HK-2 (cell line): ENCODE data around the gene PLPP1.
A peak's percentile ranks its signal among the peaks of the same experiment; 100 is the strongest.

ENCODE experiments used
- DNase-seq: peaks from one replicate; pipeline ENCODE4 v3.0.0-alpha.2; 2018; ENCODE audit not compliant: unreplicated experiment

PLPP1 gene

GRCh38 chr5:55450050-55450765 is 84.6 kb downstream of the PLPP1 start:
- DNase-seq: no peak

GRCh38 chr5:55446640-55447351 is 88.0 kb downstream of the PLPP1 start:
- DNase-seq: no peak

- DNase-seq: no peak
Measured at GRCh38 chr5:55445791-55446190, 89.0 kb downstream of the PLPP1 start.

GRCh38 chr5:55441954-55442353 is 92.8 kb downstream of the PLPP1 start:
- DNase-seq: no peak

GRCh38 chr5:55441107-55441771 is 93.5 kb downstream of the PLPP1 start:
- DNase-seq: no peak

GRCh38 chr5:55440188-55440646 is 94.5 kb downstream of the PLPP1 start:
- no peak for DNase-seq

- DNase-seq: peak; percentile 11
Measured at GRCh38 chr5:55438998-55439397, 95.8 kb downstream of the PLPP1 start.

GRCh38 chr5:55437859-55438206 is 96.9 kb downstream of the PLPP1 start:
- DNase-seq: no peak

- no peak for DNase-seq
Measured at GRCh38 chr5:55437452-55437851, 97.3 kb downstream of the PLPP1 start.

GRCh38 chr5:55432549-55432948 is 102.2 kb downstream of the PLPP1 start:
- DNase-seq: no peak

GRCh38 chr5:55429613-55430253 is 105.0 kb downstream of the PLPP1 start:
- no peak for DNase-seq

- DNase-seq: no peak
Measured at GRCh38 chr5:55429221-55429612, 105.5 kb downstream of the PLPP1 start.

GRCh38 chr5:55427157-55427556 is 107.6 kb downstream of the PLPP1 start:
- DNase-seq: no peak

GRCh38 chr5:55426455-55426854 is 108.3 kb downstream of the PLPP1 start:
- DNase-seq: no peak

GRCh38 chr5:55421074-55421529 is 113.7 kb downstream of the PLPP1 start:
- DNase-seq: no peak

GRCh38 chr5:55418994-55419968 is 115.5 kb downstream of the PLPP1 start:
- DNase-seq: no peak

- DNase-seq: no peak
Measured at GRCh38 chr5:55416306-55416705, 118.5 kb downstream of the PLPP1 start.

GRCh38 chr5:55415071-55415470 is 119.7 kb downstream of the PLPP1 start:
- no peak for DNase-seq

GRCh38 chr5:55413644-55414043 is 121.1 kb downstream of the PLPP1 start:
- DNase-seq: no peak

GRCh38 chr5:55411876-55412275 is 122.9 kb downstream of the PLPP1 start:
- no peak for DNase-seq

GRCh38 chr5:55410845-55411244 is 123.9 kb downstream of the PLPP1 start:
- no peak for DNase-seq
